ENCODE results near the gene CCL25. TPM values are rescaled to one million over a fixed set of nuclear protein-coding genes. Genes with fewer than 3 reads are reported as not detected.

Gene CCL25
- total and polyA plus RNA-seq, 9 of the 15 experiments (the other 6 are each of a cell fraction or from before 2014, with no cell fraction given): 0.15 TPM; not detected in 8

GRCh38 chr19:8050274-8051096 lies 2.1 kb upstream of the CCL25 start (continued):
- peak in 1 of 2 experiments; percentile 30; a peak in 2 of 4 replicates for TF ChIP-seq RCOR1 (IDR thresholded peaks at IDR 0.05; ENCODE audit: borderline replicate concordance in 1 of 2, low read depth in 2 of 2, low read length in 2 of 2)
- TF ChIP-seq NEUROD1 (IDR thresholded peaks at IDR 0.05; ENCODE audit: borderline replicate concordance, low read depth, low read length, partially characterized antibody): no peak
- TF ChIP-seq MCM5 (IDR thresholded peaks at IDR 0.05; ENCODE audit: low read depth): no peak
- TF ChIP-seq MYBL2 (IDR thresholded peaks at IDR 0.05; ENCODE audit: low read depth): no peak
- no peak for TF ChIP-seq MYBL2 (CRISPR knock-in tag; IDR thresholded peaks at IDR 0.05; ENCODE audit: borderline replicate concordance)
- 0 out of 2 replicates have a peak, but pooled peaks have one; percentile 23 for TF ChIP-seq HMGXB4 (CRISPR knock-in tag; IDR thresholded peaks at IDR 0.05)
- TF ChIP-seq POLR2G (IDR thresholded peaks at IDR 0.05; ENCODE audit: low read depth, low read length): peak; percentile 93
- 0 out of 2 replicates have a peak, but pooled peaks have one; percentile 16 for TF ChIP-seq MTA1 (IDR thresholded peaks at IDR 0.05; ENCODE audit: borderline replicate concordance)
- peak; percentile 90 for TF ChIP-seq L3MBTL2 (IDR thresholded peaks at IDR 0.05)
- TF ChIP-seq, protein P1, sequence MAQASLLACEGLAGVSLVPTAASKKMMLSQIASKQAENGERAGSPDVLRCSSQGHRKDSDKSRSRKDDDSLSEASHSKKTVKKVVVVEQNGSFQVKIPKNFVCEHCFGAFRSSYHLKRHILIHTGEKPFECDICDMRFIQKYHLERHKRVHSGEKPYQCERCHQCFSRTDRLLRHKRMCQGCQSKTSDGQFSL (CRISPR knock-in tag; IDR thresholded peaks at IDR 0.05): peak; percentile 47; the same call in 1 of the 2 replicates
- TF ChIP-seq, protein P1 (tag; IDR thresholded peaks at IDR 0.05): no peak
- no peak for TF ChIP-seq ZBTB8A (IDR thresholded peaks at IDR 0.05; ENCODE audit: partially characterized antibody)
- TF ChIP-seq, protein P2, sequence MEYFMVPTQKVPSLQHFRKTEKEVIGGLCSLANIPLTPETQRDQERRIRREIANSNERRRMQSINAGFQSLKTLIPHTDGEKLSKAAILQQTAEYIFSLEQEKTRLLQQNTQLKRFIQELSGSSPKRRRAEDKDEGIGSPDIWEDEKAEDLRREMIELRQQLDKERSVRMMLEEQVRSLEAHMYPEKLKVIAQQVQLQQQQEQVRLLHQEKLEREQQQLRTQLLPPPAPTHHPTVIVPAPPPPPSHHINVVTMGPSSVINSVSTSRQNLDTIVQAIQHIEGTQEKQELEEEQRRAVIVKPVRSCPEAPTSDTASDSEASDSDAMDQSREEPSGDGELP (CRISPR knock-in tag; IDR thresholded peaks at IDR 0.05; ENCODE audit: borderline replicate concordance): peak; percentile 92
- peak; percentile 14; the same call in 1 of the 2 replicates for TF ChIP-seq SPI1 (IDR thresholded peaks at IDR 0.05; ENCODE audit: borderline replicate concordance, low read depth, low read length)
- TF ChIP-seq VEZF1 (CRISPR knock-in tag; IDR thresholded peaks at IDR 0.05): peak; percentile 50
- TF ChIP-seq ZNF76 (CRISPR knock-in tag; IDR thresholded peaks at IDR 0.05; ENCODE audit: borderline replicate concordance): no peak
- TF ChIP-seq, protein P3, sequence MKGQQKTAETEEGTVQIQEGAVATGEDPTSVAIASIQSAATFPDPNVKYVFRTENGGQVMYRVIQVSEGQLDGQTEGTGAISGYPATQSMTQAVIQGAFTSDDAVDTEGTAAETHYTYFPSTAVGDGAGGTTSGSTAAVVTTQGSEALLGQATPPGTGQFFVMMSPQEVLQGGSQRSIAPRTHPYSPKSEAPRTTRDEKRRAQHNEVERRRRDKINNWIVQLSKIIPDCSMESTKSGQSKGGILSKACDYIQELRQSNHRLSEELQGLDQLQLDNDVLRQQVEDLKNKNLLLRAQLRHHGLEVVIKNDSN (CRISPR knock-in tag; IDR thresholded peaks at IDR 0.05): peak; percentile 60
- TF ChIP-seq CBX3 (IDR thresholded peaks at IDR 0.05; ENCODE audit: borderline replicate concordance in 1 of 2, low read length in 2 of 2): peak in 1 of 2 experiments; percentile 5; a peak in 1 of 3 replicates
- TF ChIP-seq, protein P4, sequence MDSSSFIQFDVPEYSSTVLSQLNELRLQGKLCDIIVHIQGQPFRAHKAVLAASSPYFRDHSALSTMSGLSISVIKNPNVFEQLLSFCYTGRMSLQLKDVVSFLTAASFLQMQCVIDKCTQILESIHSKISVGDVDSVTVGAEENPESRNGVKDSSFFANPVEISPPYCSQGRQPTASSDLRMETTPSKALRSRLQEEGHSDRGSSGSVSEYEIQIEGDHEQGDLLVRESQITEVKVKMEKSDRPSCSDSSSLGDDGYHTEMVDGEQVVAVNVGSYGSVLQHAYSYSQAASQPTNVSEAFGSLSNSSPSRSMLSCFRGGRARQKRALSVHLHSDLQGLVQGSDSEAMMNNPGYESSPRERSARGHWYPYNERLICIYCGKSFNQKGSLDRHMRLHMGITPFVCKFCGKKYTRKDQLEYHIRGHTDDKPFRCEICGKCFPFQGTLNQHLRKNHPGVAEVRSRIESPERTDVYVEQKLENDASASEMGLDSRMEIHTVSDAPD (CRISPR knock-in tag; IDR thresholded peaks at IDR 0.05): no peak
